Measurements from ENCODE around the gene CLIC5.

CLIC5 gene

GRCh38 chr6:45898941-45899682, 116.5 kb downstream of the CLIC5 start:
- WGBS (ENCODE audit: insufficient coverage) = 98% methylated on average over 6 of the region's 7 CpGs
- ChIA-PET CTCF (no interaction called here), POLR2A (interaction anchor here (0.7 kb wide), 1 partner anchor 1561 kb away, joined by 3 read pairs; no protein-coding TSS in a partner anchor)
- no peaks in the 10 kb centered on the region for H3K9me3 ChIP-seq (ENCODE audit: control extremely low read depth in 1 of 5, control insufficient read depth in 4 of 5, insufficient read depth in 2 of 5, low read depth in 1 of 5, low read length in 4 of 5)
- H3K27ac ChIP-seq (ENCODE audit: insufficient read depth in 1 of 2, low read depth in 1 of 2, low read length in 2 of 2, poor library complexity in 1 of 2, severe bottlenecking in 2 of 2) = no peak overlapping the region
- no peak overlapping the region for H3K4me3 ChIP-seq (ENCODE audit: control insufficient read depth in 1 of 7, extremely low read depth in 1 of 7, insufficient read depth in 4 of 7, low read depth in 2 of 7, low read length in 6 of 7)
- H3K36me3 ChIP-seq (ENCODE audit: control insufficient read depth in 4 of 4, insufficient read depth in 4 of 4, low read length in 3 of 4) = no peaks in the 10 kb centered on the region
- no peaks in the 10 kb centered on the region for H3K27me3 ChIP-seq (replicated peaks in 2 of 5; ENCODE audit: control insufficient read depth in 4 of 5, insufficient read depth in 5 of 5, low read length in 4 of 5)
- no peaks in the 10 kb centered on the region for H3K4me1 ChIP-seq (ENCODE audit: control extremely low read depth in 1 of 4, control insufficient read depth in 4 of 4, insufficient read depth in 4 of 4, low read length in 3 of 4)
- no peak for DNase-seq

DNA sequence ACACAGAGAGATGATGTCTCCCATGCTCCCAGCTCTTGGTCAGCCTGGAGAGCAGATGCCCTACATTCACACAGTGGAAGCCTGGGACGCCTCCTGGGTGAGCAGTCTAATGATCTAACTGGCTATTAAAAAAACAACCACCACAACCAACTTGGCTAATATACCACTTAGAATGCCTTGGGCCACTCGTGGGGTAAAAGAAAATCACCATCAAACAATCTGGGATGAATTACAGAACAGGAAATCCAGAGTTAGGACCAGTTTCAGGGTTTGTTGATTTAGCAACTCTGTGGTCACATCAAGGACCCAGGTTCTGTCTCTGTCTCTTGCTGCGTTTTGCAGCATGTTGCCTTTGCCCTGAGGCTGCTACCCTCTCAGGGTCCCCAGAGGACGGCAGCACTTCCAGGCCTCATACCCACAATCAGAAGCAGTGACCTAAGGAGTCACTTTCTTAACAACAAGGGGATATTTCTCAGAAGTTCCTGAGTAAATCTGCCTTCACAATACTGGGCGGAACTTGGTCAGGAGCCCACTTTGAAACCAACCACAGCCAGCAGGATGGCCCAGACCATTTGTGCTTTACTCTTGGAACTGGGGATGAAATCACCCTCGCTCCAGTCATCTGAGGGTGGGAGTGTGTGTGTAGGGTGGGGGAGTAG, 118.7 kb downstream of the CLIC5 start:
- Histone ChIP-seq H3K27me3 (replicated peaks in 2 of 5; ENCODE audit: control insufficient read depth in 4 of 5, insufficient read depth in 5 of 5, low read length in 4 of 5) (no peaks in the 10 kb centered on the region), H3K27ac (ENCODE audit: insufficient read depth in 1 of 2, low read depth in 1 of 2, low read length in 2 of 2, poor library complexity in 1 of 2, severe bottlenecking in 2 of 2) (no peak overlapping the region), H3K36me3 (ENCODE audit: control insufficient read depth in 4 of 4, insufficient read depth in 4 of 4, low read length in 3 of 4) (no peaks in the 10 kb centered on the region), H3K9me3 (ENCODE audit: control extremely low read depth in 1 of 5, control insufficient read depth in 4 of 5, insufficient read depth in 2 of 5, low read depth in 1 of 5, low read length in 4 of 5) (no peaks in the 10 kb centered on the region), H3K4me3 (ENCODE audit: control insufficient read depth in 1 of 7, extremely low read depth in 1 of 7, insufficient read depth in 4 of 7, low read depth in 2 of 7, low read length in 6 of 7) (no peak overlapping the region), H3K4me1 (ENCODE audit: control extremely low read depth in 1 of 4, control insufficient read depth in 4 of 4, insufficient read depth in 4 of 4, low read length in 3 of 4) (no peaks in the 10 kb centered on the region)
- CTCF ChIA-PET = interaction anchor here (1.0 kb wide), 1 partner anchor 17 kb away, joined by 3 read pairs; no protein-coding TSS in a partner anchor
- POLR2A ChIA-PET = no interaction called here
- DNase-seq = peak in 1 of 3 donors; percentile 5
- WGBS (ENCODE audit: insufficient coverage) = 50% methylated on average over 3 of the region's 6 CpGs

DNA sequence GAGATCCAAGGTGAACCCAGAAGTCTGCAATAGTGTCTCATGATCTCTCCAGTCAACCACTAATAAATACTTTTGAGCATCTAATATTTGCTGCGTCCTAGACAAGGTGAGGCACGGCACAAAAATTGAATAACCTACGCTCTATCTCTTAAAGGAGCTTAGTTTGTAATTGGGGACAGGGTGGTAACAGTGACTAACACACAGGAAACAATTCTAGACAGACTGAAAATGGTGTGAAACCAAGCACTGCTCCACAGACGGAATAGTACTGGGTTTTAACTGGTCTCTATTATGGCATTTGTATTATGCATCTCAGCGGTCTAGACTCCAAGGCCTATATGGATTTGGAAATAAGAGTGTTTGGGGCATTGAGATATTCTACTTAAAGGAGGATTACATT, 120.1 kb downstream of the CLIC5 start:
- POLR2A ChIA-PET = no interaction called here
- CTCF ChIA-PET = interaction anchor here (1.3 kb wide), 1 partner anchor 25 kb away, joined by 3 read pairs; no protein-coding TSS in a partner anchor

DNA sequence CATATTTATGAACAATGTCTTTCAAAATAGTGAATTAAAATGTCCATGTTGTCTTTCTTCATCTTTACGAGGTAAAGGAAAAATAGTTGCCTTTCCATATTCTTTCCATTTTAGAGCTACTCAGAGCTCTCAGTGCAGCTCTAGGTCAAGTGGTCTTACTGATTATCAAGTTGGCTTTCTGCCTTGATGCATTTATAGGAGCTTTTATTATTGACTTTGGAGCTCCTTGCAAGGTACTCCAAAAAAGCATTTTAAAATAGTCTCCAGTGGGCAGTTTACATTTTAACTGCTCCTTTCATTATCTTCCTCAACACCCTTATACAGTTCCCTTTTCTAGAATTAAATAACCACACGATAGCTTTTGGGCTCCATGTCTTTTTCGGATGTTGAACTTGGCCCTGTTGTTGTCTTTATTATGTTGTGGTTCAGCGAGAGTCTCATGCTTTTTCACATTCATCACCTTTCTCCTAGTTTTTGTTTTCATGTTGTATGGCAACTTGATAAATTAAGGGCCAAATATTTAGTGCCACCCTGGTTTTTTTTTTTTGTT, 122.9 kb downstream of the CLIC5 start:
- no peaks in the 10 kb centered on the region for H3K36me3 ChIP-seq (ENCODE audit: control insufficient read depth in 4 of 4, insufficient read depth in 4 of 4, low read length in 3 of 4)
- peak in 2 of 3 donors; percentile 39 to 60 for DNase-seq
- H3K27ac ChIP-seq (ENCODE audit: insufficient read depth in 1 of 2, low read depth in 1 of 2, low read length in 2 of 2, poor library complexity in 1 of 2, severe bottlenecking in 2 of 2) = no peak overlapping the region
- no CpG with 5 or more reads among the region's 4 CpGs for WGBS (ENCODE audit: insufficient coverage)
- no peak overlapping the region for H3K4me3 ChIP-seq (ENCODE audit: control insufficient read depth in 1 of 7, extremely low read depth in 1 of 7, insufficient read depth in 4 of 7, low read depth in 2 of 7, low read length in 6 of 7)
- H3K9me3 ChIP-seq (ENCODE audit: control extremely low read depth in 1 of 5, control insufficient read depth in 4 of 5, insufficient read depth in 2 of 5, low read depth in 1 of 5, low read length in 4 of 5) = no peaks in the 10 kb centered on the region
- no peaks in the 10 kb centered on the region for H3K27me3 ChIP-seq (replicated peaks in 2 of 5; ENCODE audit: control insufficient read depth in 4 of 5, insufficient read depth in 5 of 5, low read length in 4 of 5)
- POLR2A ChIA-PET = interaction anchor here (0.6 kb wide), 2 partner anchors 13 to 1024 kb away, joined by 3 to 6 read pairs; no protein-coding TSS in a partner anchor
- CTCF ChIA-PET = interaction anchor here (0.6 to 1.3 kb wide), 3 partner anchors 9 to 104 kb away, joined by 3 to 4 read pairs (median 3); no protein-coding TSS in a partner anchor
- no peaks in the 10 kb centered on the region for H3K4me1 ChIP-seq (ENCODE audit: control extremely low read depth in 1 of 4, control insufficient read depth in 4 of 4, insufficient read depth in 4 of 4, low read length in 3 of 4)

More for the DNA sequence above, 120.1 kb downstream of the CLIC5 start:
- Histone ChIP-seq H3K9me3 (ENCODE audit: control extremely low read depth in 1 of 5, control insufficient read depth in 4 of 5, insufficient read depth in 2 of 5, low read depth in 1 of 5, low read length in 4 of 5) (no peaks in the 10 kb centered on the region), H3K36me3 (ENCODE audit: control insufficient read depth in 4 of 4, insufficient read depth in 4 of 4, low read length in 3 of 4) (no peaks in the 10 kb centered on the region), H3K4me1 (ENCODE audit: control extremely low read depth in 1 of 4, control insufficient read depth in 4 of 4, insufficient read depth in 4 of 4, low read length in 3 of 4) (no peaks in the 10 kb centered on the region), H3K27ac (ENCODE audit: insufficient read depth in 1 of 2, low read depth in 1 of 2, low read length in 2 of 2, poor library complexity in 1 of 2, severe bottlenecking in 2 of 2) (no peak overlapping the region), H3K27me3 (replicated peaks in 2 of 5; ENCODE audit: control insufficient read depth in 4 of 5, insufficient read depth in 5 of 5, low read length in 4 of 5) (no peaks in the 10 kb centered on the region), H3K4me3 (ENCODE audit: control insufficient read depth in 1 of 7, extremely low read depth in 1 of 7, insufficient read depth in 4 of 7, low read depth in 2 of 7, low read length in 6 of 7) (no peak overlapping the region)
- DNase-seq = no peak
- 60% methylated on average over 2 of the region's 5 CpGs for WGBS (ENCODE audit: insufficient coverage)

GRCh38 chr6:45892196-45892595, 123.5 kb downstream of the CLIC5 start:
- Histone ChIP-seq H3K27me3 (replicated peaks in 2 of 5; ENCODE audit: control insufficient read depth in 4 of 5, insufficient read depth in 5 of 5, low read length in 4 of 5) (no peaks in the 10 kb centered on the region), H3K27ac (ENCODE audit: insufficient read depth in 1 of 2, low read depth in 1 of 2, low read length in 2 of 2, poor library complexity in 1 of 2, severe bottlenecking in 2 of 2) (no peak overlapping the region), H3K36me3 (ENCODE audit: control insufficient read depth in 4 of 4, insufficient read depth in 4 of 4, low read length in 3 of 4) (no peaks in the 10 kb centered on the region), H3K4me3 (ENCODE audit: control insufficient read depth in 1 of 7, extremely low read depth in 1 of 7, insufficient read depth in 4 of 7, low read depth in 2 of 7, low read length in 6 of 7) (no peak overlapping the region), H3K4me1 (ENCODE audit: control extremely low read depth in 1 of 4, control insufficient read depth in 4 of 4, insufficient read depth in 4 of 4, low read length in 3 of 4) (no peaks in the 10 kb centered on the region), H3K9me3 (ENCODE audit: control extremely low read depth in 1 of 5, control insufficient read depth in 4 of 5, insufficient read depth in 2 of 5, low read depth in 1 of 5, low read length in 4 of 5) (no peaks in the 10 kb centered on the region)
- POLR2A ChIA-PET = interaction anchor here (0.6 kb wide), 1 partner anchor 1025 kb away, joined by 3 read pairs; no protein-coding TSS in a partner anchor
- CTCF ChIA-PET = interaction anchor here (0.9 to 1.3 kb wide), 2 partner anchors 10 to 104 kb away, joined by 3 to 4 read pairs; no protein-coding TSS in a partner anchor
- no peak for DNase-seq
- 92% methylated on average over 2 of the region's 2 CpGs for WGBS (ENCODE audit: insufficient coverage)

DNA sequence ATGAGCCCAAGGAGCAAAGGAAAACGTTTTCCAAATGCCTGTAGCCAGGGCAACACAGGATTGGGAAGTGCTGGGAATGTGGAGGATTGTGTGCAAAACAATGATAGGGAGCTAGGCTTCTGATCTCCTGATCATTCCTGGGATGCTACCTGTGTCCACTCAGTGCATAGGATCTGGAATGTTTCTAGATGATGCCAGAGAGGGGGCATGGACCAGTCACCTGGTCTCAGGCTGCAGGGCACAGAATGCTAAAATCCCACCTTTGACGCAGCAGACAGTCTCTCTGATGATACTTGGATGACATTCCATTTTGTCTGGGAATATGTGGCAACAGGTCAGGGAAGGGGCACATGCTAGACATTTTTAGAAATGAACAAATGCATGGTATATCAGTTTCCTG, 128.9 kb downstream of the CLIC5 start:
- CTCF ChIA-PET = no interaction called here
- Histone ChIP-seq H3K9me3 (ENCODE audit: control extremely low read depth in 1 of 5, control insufficient read depth in 4 of 5, insufficient read depth in 2 of 5, low read depth in 1 of 5, low read length in 4 of 5) (no peaks in the 10 kb centered on the region), H3K27ac (ENCODE audit: insufficient read depth in 1 of 2, low read depth in 1 of 2, low read length in 2 of 2, poor library complexity in 1 of 2, severe bottlenecking in 2 of 2) (no peak overlapping the region), H3K4me3 (ENCODE audit: control insufficient read depth in 1 of 7, extremely low read depth in 1 of 7, insufficient read depth in 4 of 7, low read depth in 2 of 7, low read length in 6 of 7) (no peak overlapping the region), H3K4me1 (ENCODE audit: control extremely low read depth in 1 of 4, control insufficient read depth in 4 of 4, insufficient read depth in 4 of 4, low read length in 3 of 4) (peaks cover 0 to 2% (median 0%) of the 10 kb centered on the region in 4 experiments), H3K27me3 (replicated peaks in 2 of 5; ENCODE audit: control insufficient read depth in 4 of 5, insufficient read depth in 5 of 5, low read length in 4 of 5) (no peaks in the 10 kb centered on the region), H3K36me3 (ENCODE audit: control insufficient read depth in 4 of 4, insufficient read depth in 4 of 4, low read length in 3 of 4) (no peaks in the 10 kb centered on the region)
- DNase-seq = no peak
- POLR2A ChIA-PET = no interaction called here
- WGBS (ENCODE audit: insufficient coverage) = 95% methylated on average over 2 of the region's 2 CpGs

DNA sequence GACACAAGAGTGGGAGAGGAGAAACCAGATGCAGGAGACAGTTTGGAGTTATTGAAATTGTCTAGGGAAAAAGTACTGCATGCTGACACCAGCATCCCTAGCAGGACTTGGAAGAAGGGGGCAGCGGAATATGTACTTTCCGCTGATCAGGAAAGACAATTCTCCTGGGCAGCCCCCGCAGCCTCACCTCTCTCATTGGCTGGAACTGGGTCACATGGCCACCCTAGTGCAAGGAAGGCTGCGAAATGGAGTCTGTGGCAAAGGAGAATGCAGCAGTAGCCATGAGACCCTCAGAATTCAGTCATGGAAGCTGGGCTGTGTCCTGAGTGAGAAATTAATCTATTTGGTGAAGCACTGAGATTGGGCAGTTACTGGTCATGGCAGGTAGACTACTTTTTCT, 131.3 kb downstream of the CLIC5 start:
- DNase-seq = no peak
- H3K27me3 ChIP-seq (replicated peaks in 2 of 5; ENCODE audit: control insufficient read depth in 4 of 5, insufficient read depth in 5 of 5, low read length in 4 of 5) = no peaks in the 10 kb centered on the region
- 83% methylated on average over 4 of the region's 4 CpGs for whole genome bisulfite sequencing (ENCODE audit: insufficient coverage)
- no peak overlapping the region for H3K27ac ChIP-seq (ENCODE audit: insufficient read depth in 1 of 2, low read depth in 1 of 2, low read length in 2 of 2, poor library complexity in 1 of 2, severe bottlenecking in 2 of 2)
- ChIA-PET POLR2A (no interaction called here), CTCF (no interaction called here)
- H3K4me1 ChIP-seq (ENCODE audit: control extremely low read depth in 1 of 4, control insufficient read depth in 4 of 4, insufficient read depth in 4 of 4, low read length in 3 of 4) = peaks cover 0 to 5% (median 1%) of the 10 kb centered on the region in 4 experiments
- no peaks in the 10 kb centered on the region for H3K9me3 ChIP-seq (ENCODE audit: control extremely low read depth in 1 of 5, control insufficient read depth in 4 of 5, insufficient read depth in 2 of 5, low read depth in 1 of 5, low read length in 4 of 5)
- H3K4me3 ChIP-seq (ENCODE audit: control insufficient read depth in 1 of 7, extremely low read depth in 1 of 7, insufficient read depth in 4 of 7, low read depth in 2 of 7, low read length in 6 of 7) = no peak overlapping the region
- H3K36me3 ChIP-seq (ENCODE audit: control insufficient read depth in 4 of 4, insufficient read depth in 4 of 4, low read length in 3 of 4) = no peaks in the 10 kb centered on the region
